MM.1S (cell line): ENCODE measurements around the gene SDK1.

Experiments used
- DNase-seq: peaks from one replicate; pipeline ENCODE4 v3.0.0-alpha.2; 2015
- H2AFZ ChIP-seq: fragments of 300-600 bp; sonication (generic); 2 replicates; pipeline ENCODE4 v1.6.0; 2016; ENCODE audit warnings: antibody characterized with exemption, low read length
- H3F3A ChIP-seq: fragments of 300-600 bp; sonication (generic); 2 replicates; pipeline ENCODE4 v1.6.1; 2016; ENCODE audit warnings: mild to moderate bottlenecking, antibody characterized with exemption, low read length, moderate library complexity, mixed read lengths; ENCODE audit not compliant: insufficient read depth
- H3K27ac ChIP-seq: fragments of 300-600 bp; sonication (generic); 2 replicates; pipeline ENCODE4 v1.5.1; 2016; ENCODE audit warnings: mild to moderate bottlenecking, low read length
- H3K27me3 ChIP-seq: fragments of 300-600 bp; sonication (generic); replicated peaks from 2 replicates; pipeline ENCODE4 v1.6.0; 2016; ENCODE audit warnings: low read length; ENCODE audit not compliant: insufficient read depth
- H3K36me3 ChIP-seq: fragments of 300-600 bp; sonication (generic); replicated peaks from 2 replicates; pipeline ENCODE4 v1.6.1; 2016; ENCODE audit warnings: mild to moderate bottlenecking, low read length, mixed read lengths; ENCODE audit not compliant: insufficient read depth
- H3K4me1 ChIP-seq: fragments of 300-600 bp; sonication (generic); 2 replicates; pipeline ENCODE4 v1.6.1; 2016; ENCODE audit warnings: low read length, mixed read lengths
- H3K4me2 ChIP-seq: fragments of 300-600 bp; sonication (generic); 2 replicates; pipeline ENCODE4 v1.6.0; 2016; ENCODE audit warnings: low read depth, low read length
- H3K4me3 ChIP-seq: fragments of 300-600 bp; sonication (generic); 2 replicates; pipeline ENCODE4 v1.5.1; 2016; ENCODE audit warnings: low read length, mixed read lengths
- H3K79me2 ChIP-seq: fragments of 300-600 bp; sonication (generic); 2 replicates; pipeline ENCODE4 v1.6.1; 2016; ENCODE audit warnings: mixed run types, low read length, mixed read lengths
- H3K9ac ChIP-seq: fragments of 300-600 bp; sonication (generic); 2 replicates; pipeline ENCODE4 v1.6.1; 2016; ENCODE audit warnings: low read length, mixed read lengths
- H3K9me2 ChIP-seq: fragments of 300-600 bp; sonication (generic); replicated peaks from 2 replicates; pipeline ENCODE4 v1.6.1; 2016; ENCODE audit warnings: mild to moderate bottlenecking, low read length, mixed read lengths; ENCODE audit not compliant: insufficient read depth
- H3K9me3 ChIP-seq: fragments of 300-600 bp; sonication (generic); replicated peaks from 2 replicates; pipeline ENCODE4 v1.6.1; 2016; ENCODE audit warnings: mild to moderate bottlenecking, low read length, mixed read lengths; ENCODE audit not compliant: insufficient read depth
- H4K20me1 ChIP-seq: fragments of 300-600 bp; sonication (generic); 2 replicates; pipeline ENCODE4 v1.6.1; 2016; ENCODE audit warnings: mild to moderate bottlenecking, low read length, moderate library complexity, mixed read lengths; ENCODE audit not compliant: insufficient read depth
- EZH2 ChIP-seq: fragments of 300-600 bp; sonication (generic); optimal IDR thresholded peaks from 2 replicates; pipeline ENCODE3; 2017; ENCODE audit warnings: low read depth, mild to moderate bottlenecking, antibody characterized with exemption, low read length, mixed read lengths
- EZH2phosphoT487 ChIP-seq: fragments of 300-600 bp; sonication (generic); IDR thresholded peaks from 2 replicates; pipeline ENCODE4 v1.6.1; 2018; ENCODE audit warnings: antibody characterized with exemption, low read length
- TF ChIP-seq, protein P1 (sequence below): fragments of 300-600 bp; sonication (generic); IDR thresholded peaks from 2 replicates; pipeline ENCODE4 v1.5.1; 2016; ENCODE audit warnings: antibody characterized with exemption, low read length, mixed read lengths

Gene SDK1

GRCh38 chr7:4025210-4025609 is 724.2 kb downstream of the SDK1 start:
- H3K79me2 ChIP-seq: no peaks in the 10 kb centered on the region
- no peak for DNase-seq
- no peaks in the 10 kb centered on the region for H3K4me1 ChIP-seq
- H3K36me3 ChIP-seq: no peaks in the 10 kb centered on the region
- H3K4me3 ChIP-seq: no peak overlapping the region
- H3K9ac ChIP-seq: no peak overlapping the region
- H3K4me2 ChIP-seq: no peak overlapping the region
- H3F3A ChIP-seq: no peaks in the 10 kb centered on the region
- H2AFZ ChIP-seq: no peak overlapping the region
- no peaks in the 10 kb centered on the region for H4K20me1 ChIP-seq
- H3K27ac ChIP-seq: no peak overlapping the region
- no peaks in the 10 kb centered on the region for H3K9me3 ChIP-seq
- TF ChIP-seq, protein P1, sequence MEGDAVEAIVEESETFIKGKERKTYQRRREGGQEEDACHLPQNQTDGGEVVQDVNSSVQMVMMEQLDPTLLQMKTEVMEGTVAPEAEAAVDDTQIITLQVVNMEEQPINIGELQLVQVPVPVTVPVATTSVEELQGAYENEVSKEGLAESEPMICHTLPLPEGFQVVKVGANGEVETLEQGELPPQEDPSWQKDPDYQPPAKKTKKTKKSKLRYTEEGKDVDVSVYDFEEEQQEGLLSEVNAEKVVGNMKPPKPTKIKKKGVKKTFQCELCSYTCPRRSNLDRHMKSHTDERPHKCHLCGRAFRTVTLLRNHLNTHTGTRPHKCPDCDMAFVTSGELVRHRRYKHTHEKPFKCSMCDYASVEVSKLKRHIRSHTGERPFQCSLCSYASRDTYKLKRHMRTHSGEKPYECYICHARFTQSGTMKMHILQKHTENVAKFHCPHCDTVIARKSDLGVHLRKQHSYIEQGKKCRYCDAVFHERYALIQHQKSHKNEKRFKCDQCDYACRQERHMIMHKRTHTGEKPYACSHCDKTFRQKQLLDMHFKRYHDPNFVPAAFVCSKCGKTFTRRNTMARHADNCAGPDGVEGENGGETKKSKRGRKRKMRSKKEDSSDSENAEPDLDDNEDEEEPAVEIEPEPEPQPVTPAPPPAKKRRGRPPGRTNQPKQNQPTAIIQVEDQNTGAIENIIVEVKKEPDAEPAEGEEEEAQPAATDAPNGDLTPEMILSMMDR: no peak
- TF ChIP-seq EZH2phosphoT487: no peak
- no peaks in the 10 kb centered on the region for H3K9me2 ChIP-seq
- peaks cover 7% of the 10 kb centered on the region for H3K27me3 ChIP-seq

GRCh38 chr7:4025694-4026615 is 724.9 kb downstream of the SDK1 start:
- Histone ChIP-seq H3K9me3 (no peaks in the 10 kb centered on the region), H4K20me1 (no peaks in the 10 kb centered on the region), H3K4me3 (no peak overlapping the region), H2AFZ (no peak overlapping the region), H3K9ac (no peak overlapping the region), H3K27ac (no peak overlapping the region), H3K36me3 (no peaks in the 10 kb centered on the region), H3K27me3 (peaks cover 7% of the 10 kb centered on the region), H3K9me2 (no peaks in the 10 kb centered on the region), H3K4me1 (no peaks in the 10 kb centered on the region), H3K4me2 (no peak overlapping the region), H3F3A (no peaks in the 10 kb centered on the region), H3K79me2 (no peaks in the 10 kb centered on the region)
- no peak for DNase-seq
- TF ChIP-seq, protein P1: no peak
- TF ChIP-seq EZH2phosphoT487: no peak

GRCh38 chr7:4026941-4027486 is 726.0 kb downstream of the SDK1 start:
- TF ChIP-seq EZH2 (no peak), EZH2phosphoT487 (no peak)
- TF ChIP-seq, protein P1: no peak
- Histone ChIP-seq H2AFZ (no peak overlapping the region), H4K20me1 (no peaks in the 10 kb centered on the region), H3K9me2 (no peaks in the 10 kb centered on the region), H3K4me2 (no peak overlapping the region), H3K9ac (no peak overlapping the region), H3K4me3 (no peak overlapping the region), H3K27me3 (peaks cover 7% of the 10 kb centered on the region), H3K27ac (no peak overlapping the region), H3K36me3 (no peaks in the 10 kb centered on the region), H3K4me1 (no peaks in the 10 kb centered on the region), H3F3A (no peaks in the 10 kb centered on the region), H3K79me2 (no peaks in the 10 kb centered on the region), H3K9me3 (no peaks in the 10 kb centered on the region)
- DNase-seq: no peak
